Non-pigmented ciliary epithelial cell (primary cell): ENCODE results near the gene DHRS7B.
A peak's percentile ranks its signal among the peaks of the same experiment; 100 is the strongest.
"Not testable (repeated sequence)": the region's sequence is repeated elsewhere in the genome, so short reads cannot be mapped to it uniquely, and the experiment has no call there.

Experiments used
- DNase-seq: peaks from one replicate; pipeline ENCODE4 v3.0.0-alpha.2; 2010; ENCODE audit warnings: low read depth

Gene DHRS7B

GRCh38 chr17:21210411-21211076 is 83.8 kb downstream of the DHRS7B start:
- DNase-seq, result no peak

- DNase-seq, result no peak
These were observed 85.2 kb downstream of the DHRS7B start for GRCh38 chr17:21211825-21212479.

GRCh38 chr17:21212826-21213637 is 86.3 kb downstream of the DHRS7B start:
- DNase-seq, result no peak

DNA sequence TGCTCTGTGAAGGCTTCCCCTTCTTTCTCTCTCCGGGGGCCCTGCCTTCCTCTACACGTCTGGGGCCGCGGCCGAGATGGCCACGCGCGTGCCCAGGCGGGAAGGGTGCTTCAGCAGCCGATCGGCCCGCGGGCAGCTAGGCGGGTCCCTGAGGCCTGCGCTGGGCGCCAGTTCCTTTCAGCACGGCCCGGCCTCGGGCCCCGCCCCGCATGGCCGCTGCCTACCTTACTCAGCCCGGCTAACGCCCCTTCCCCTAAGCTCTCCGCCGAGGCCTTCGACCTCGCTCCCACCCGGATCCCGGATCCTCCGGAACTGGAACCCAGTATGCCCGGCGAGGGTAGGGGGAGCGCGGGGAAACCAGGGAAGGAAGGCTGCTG is 86.9 kb downstream of the DHRS7B start:
- no peak for DNase-seq

- DNase-seq, result peak; percentile 72
These were observed 87.4 kb downstream of the DHRS7B start, which contains the start of gene TMEM11 for GRCh38 chr17:21214015-21214776. Gene TMEM11 (minus strand): TSS chr17:21214161. CDS start chr17:21214152, 9 bp downstream.

DNA sequence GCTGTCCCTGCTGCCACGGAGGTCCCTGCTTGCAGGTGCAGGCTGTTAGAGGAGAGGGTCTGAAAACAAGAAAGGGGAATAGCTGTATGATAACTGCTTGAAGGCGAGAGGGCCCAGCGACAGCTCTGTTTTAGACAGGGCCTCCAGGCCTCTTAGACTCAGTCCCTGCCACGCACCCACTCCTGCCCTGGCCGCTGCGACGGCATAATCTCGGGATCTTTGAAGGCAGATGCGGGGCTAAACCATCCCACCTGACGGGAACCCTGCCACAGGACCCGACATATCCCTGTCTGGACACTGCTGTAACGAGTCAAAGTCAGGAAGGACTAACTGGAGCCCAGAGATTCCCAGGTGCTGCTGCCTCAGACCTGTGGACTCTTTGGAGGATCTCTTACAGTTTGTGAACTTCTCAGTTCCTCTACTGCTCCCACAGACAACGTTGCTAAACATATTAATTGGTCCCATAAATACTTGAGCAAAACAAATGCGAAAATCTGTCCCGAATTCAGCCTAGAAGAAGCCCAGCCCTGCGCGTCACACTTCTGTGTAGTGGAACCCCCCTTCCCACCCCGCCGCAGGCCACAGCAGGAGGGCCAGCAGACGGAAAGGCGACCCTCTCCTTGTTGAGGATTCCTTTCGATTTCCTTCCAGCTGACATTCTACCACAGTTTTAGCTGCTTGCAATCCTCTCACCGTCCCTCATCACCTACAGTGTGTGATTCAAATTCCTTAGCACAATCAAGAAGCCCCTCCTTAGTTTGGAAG is 88.2 kb downstream of the DHRS7B start:
- no peak for DNase-seq

- no peak for DNase-seq
These were observed 89.2 kb downstream of the DHRS7B start for GRCh38 chr17:21215935-21216334.

GRCh38 chr17:21217346-21217745 is 90.6 kb downstream of the DHRS7B start:
- DNase-seq, result no peak

- no peak for DNase-seq
These were observed 91.3 kb downstream of the DHRS7B start for GRCh38 chr17:21218101-21218500.

- no peak for DNase-seq
These were observed 92.1 kb downstream of the DHRS7B start for GRCh38 chr17:21218831-21219380.

DNA sequence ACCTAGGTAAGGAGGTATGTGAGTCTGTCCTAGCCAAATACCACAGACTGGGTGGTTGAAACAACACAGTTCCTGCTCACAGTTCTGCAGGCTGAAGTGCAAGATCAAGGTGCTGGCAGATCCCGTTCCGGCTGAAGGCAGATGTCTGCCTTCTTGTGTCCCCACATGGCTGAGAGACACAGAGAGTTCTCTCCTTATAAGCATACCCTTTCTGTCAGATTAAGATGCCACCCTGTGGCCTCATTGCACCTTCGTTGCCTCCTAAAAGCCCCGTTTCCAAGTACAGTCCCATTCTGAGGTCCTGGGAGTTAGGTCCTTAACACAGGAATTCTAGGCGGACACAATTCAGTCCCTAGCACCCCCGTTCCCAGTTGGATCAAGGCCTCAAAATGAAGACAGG is 96.3 kb downstream of the DHRS7B start:
- DNase-seq, result no peak

- DNase-seq, result not testable (repeated sequence)
These were observed 100.5 kb downstream of the DHRS7B start for GRCh38 chr17:21227277-21227676.

DNA sequence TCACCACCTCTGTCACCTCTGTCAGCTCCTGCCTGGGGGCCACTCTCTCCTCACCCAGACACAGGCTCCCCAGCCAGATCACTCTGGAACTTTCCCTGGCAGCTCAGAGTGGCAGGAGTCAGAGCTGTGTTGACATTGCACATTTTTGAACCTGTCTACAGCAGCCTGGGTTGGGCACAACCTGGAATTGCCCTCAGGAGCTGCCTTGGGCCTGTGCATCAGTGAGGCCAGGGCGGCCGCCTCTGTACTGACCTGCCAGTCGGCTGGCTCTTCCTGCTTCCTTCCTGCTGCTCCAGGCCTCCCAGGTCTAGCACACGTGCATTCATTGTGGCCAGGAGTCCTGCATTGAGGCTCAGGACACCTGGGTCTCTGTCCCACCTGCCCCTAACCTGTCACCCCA is 101.3 kb downstream of the DHRS7B start:
- DNase-seq, result no peak

GRCh38 chr17:21228845-21229244 is 102.1 kb downstream of the DHRS7B start:
- DNase-seq, result no peak

GRCh38 chr17:21231533-21231932 is 104.8 kb downstream of the DHRS7B start:
- no peak for DNase-seq

- DNase-seq, result no peak
These were observed 105.4 kb downstream of the DHRS7B start for GRCh38 chr17:21232033-21232749.

DNA sequence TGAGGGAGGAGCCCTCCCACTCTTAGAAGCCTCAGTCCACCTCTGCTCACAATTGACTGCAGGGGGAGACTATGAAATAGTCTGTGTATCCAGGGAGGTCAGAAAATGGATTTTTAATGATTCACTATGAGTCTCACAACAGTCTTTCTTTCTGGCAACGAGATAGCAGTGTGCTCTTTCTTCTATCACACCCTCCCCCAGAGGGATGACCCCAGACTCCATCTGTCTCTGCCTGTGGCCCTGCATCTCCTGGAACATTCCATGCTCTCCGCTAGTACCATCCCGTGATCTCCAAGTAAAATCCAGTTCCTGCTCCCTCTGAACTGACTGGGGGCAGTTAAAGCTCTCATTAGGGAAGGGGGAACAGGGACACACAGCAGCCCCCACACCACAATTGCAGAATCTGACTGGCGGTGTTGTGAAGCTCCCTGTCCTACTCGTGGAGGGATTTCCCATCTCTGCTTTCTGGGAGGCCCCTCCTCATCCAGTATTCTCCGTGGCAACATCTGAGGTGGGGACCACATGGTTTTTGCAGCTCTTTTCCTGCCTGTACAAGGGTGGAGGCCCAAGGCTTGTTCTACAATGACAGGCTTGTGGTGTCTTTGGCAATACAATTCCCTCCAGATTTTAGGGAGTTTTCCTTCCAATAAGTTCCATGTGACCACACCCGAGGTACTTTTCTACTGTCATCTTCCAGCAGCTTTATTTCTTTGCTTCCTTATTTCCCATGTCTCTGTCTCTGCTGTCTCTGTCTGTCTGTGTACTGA is 107.0 kb downstream of the DHRS7B start:
- no peak for DNase-seq

DNA sequence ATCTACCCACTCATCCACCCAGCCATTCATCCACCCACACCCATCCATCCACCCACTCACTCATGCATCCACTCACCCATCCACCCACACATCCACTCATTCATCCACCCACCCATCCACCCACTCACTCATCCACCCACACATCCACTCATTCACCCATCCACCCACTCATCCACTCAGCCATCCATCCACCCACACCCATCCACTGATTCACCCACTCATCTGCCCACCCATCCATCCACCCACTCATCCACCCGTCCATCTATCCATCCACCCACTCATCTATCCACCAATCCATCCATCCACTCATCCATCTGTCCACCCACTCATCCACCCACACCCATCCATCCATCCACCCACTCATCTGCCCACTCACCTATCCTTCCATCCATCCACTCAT is 109.2 kb downstream of the DHRS7B start:
- DNase-seq, result no peak

- DNase-seq, result no peak
These were observed 113.1 kb downstream of the DHRS7B start for GRCh38 chr17:21239680-21240368.
